Measurements from ENCODE around the gene BAG3.
A peak's percentile ranks its signal among the peaks of the same experiment; 100 is the strongest.

Gene BAG3

DNA sequence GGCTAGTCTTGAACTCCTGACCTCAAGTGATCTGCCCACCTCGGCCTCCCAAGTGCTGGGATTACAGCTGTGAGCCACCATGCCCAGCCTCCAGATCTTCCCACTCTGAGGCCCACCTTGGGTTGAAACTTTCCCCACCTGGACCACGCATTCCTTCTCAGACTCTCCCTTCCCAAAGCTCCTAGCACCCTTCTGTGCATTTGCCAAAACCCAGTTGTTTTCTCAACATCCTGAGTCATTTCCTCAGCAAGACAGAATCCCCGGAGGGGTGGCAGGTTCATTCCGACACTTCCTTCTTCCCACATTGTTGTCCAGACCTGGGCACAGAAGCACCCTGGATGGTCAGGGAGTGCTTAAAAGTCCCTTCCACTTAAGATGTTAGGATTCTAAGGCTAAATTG is 28.9 kb downstream of the BAG3 start:
- no peak for TF ChIP-seq CTCF (IDR thresholded peaks at IDR 0.05)
- no peaks in the 10 kb centered on the region for H3K9me3 ChIP-seq
- peak overlapping the region; percentile 13 for H3K27ac ChIP-seq
- H3K4me1 ChIP-seq (ENCODE audit: control insufficient read depth in 1 of 2, insufficient read depth in 1 of 2, low read depth in 1 of 2, low read length in 1 of 2): peaks cover 16 to 20% of the 10 kb centered on the region in 2 experiments
- no peak overlapping the region for H3K4me3 ChIP-seq (ENCODE audit: low read depth in 1 of 2, low read length in 1 of 2)
- H3K36me3 ChIP-seq: no peaks in the 10 kb centered on the region
- H3K27me3 ChIP-seq: no peaks in the 10 kb centered on the region

- Histone ChIP-seq H3K27ac (no peak overlapping the region), H3K27me3 (no peaks in the 10 kb centered on the region), H3K36me3 (no peaks in the 10 kb centered on the region), H3K4me1 (ENCODE audit: control insufficient read depth in 1 of 2, insufficient read depth in 1 of 2, low read depth in 1 of 2, low read length in 1 of 2) (peaks cover 16 to 20% of the 10 kb centered on the region in 2 experiments), H3K9me3 (no peaks in the 10 kb centered on the region), H3K4me3 (ENCODE audit: low read depth in 1 of 2, low read length in 1 of 2) (no peak overlapping the region)
- TF ChIP-seq CTCF (IDR thresholded peaks at IDR 0.05): no peak
These were observed 29.5 kb downstream of the BAG3 start for GRCh38 chr10:119680650-119681081.

GRCh38 chr10:119686465-119687191 is 35.4 kb downstream of the BAG3 start:
- H3K36me3 ChIP-seq: no peaks in the 10 kb centered on the region
- peaks cover 4 to 14% of the 10 kb centered on the region in 2 experiments for H3K4me1 ChIP-seq (ENCODE audit: control insufficient read depth in 1 of 2, insufficient read depth in 1 of 2, low read depth in 1 of 2, low read length in 1 of 2)
- TF ChIP-seq CTCF (IDR thresholded peaks at IDR 0.05): peak; percentile 86
- peaks cover 3% of the 10 kb centered on the region for H3K27me3 ChIP-seq
- H3K9me3 ChIP-seq: no peaks in the 10 kb centered on the region
- H3K27ac ChIP-seq: no peak overlapping the region
- peak overlapping the region in 1 of 2 experiments; percentile 46 for H3K4me3 ChIP-seq (ENCODE audit: low read depth in 1 of 2, low read length in 1 of 2)

DNA sequence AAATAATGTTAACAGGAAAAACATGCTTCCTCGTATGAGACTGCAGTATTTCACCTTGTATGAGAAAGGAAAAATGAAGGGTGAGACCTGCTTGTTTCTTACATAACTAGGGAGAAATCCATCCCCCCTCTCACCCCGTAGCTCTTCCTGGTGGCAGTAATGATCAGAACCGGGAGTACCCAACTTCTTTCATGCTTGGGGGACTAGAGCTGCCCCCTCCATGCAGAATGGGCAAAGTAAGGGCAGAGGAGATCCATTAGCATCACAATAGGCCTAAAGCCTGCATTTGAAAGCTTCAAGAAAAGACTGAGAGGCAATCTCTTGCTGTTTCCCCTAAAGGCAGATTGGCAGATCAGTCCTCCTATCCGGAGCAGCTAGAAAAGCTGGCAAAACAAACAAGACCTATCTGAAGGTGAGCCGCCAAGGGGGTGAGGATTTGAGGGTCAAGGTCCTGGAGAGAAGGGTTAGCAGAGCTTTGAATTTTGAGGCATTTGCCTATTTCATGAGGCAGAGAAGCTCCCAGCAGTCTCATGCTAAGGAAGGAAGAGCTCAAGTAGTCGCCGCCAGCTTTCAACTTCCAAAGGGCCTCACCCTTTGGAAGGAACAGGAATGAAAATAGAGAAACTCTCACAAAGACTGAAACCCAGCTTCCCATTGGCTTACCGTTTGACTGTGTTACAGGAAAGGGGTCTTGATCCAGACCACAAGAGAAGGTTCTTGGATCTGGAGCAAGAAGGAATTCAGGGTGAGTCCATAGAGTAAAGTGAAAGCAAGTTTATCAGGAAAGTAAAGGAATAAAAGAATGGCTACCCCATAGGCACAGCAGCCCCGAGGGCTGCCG is 36.2 kb downstream of the BAG3 start:
- no peak for TF ChIP-seq CTCF (IDR thresholded peaks at IDR 0.05)
- no peak overlapping the region for H3K27ac ChIP-seq
- peaks cover 0 to 9% of the 10 kb centered on the region in 2 experiments for H3K4me1 ChIP-seq (ENCODE audit: control insufficient read depth in 1 of 2, insufficient read depth in 1 of 2, low read depth in 1 of 2, low read length in 1 of 2)
- no peaks in the 10 kb centered on the region for H3K9me3 ChIP-seq
- no peaks in the 10 kb centered on the region for H3K36me3 ChIP-seq
- no peak overlapping the region for H3K4me3 ChIP-seq (ENCODE audit: low read depth in 1 of 2, low read length in 1 of 2)
- H3K27me3 ChIP-seq: peaks cover 3% of the 10 kb centered on the region

- Histone ChIP-seq H3K4me1 (ENCODE audit: control insufficient read depth in 1 of 2, insufficient read depth in 1 of 2, low read depth in 1 of 2, low read length in 1 of 2) (peaks cover 0 to 9% of the 10 kb centered on the region in 2 experiments), H3K9me3 (no peaks in the 10 kb centered on the region), H3K4me3 (ENCODE audit: low read depth in 1 of 2, low read length in 1 of 2) (no peak overlapping the region), H3K27ac (no peak overlapping the region), H3K36me3 (no peaks in the 10 kb centered on the region), H3K27me3 (peaks cover 3% of the 10 kb centered on the region)
- no peak for TF ChIP-seq CTCF (IDR thresholded peaks at IDR 0.05)
These were observed 36.9 kb downstream of the BAG3 start for GRCh38 chr10:119688033-119688508.

Measured in neutrophil (primary cell).